HepG2 (cell line): Measurements from ENCODE around the gene ABCA4. TPM values are rescaled to one million over a fixed set of nuclear protein-coding genes. Genes with fewer than 3 reads are reported as not detected.

Experiments used
- ARID3A ChIP-seq: IDR thresholded peaks from 2 replicates; pipeline ENCODE4 v1.6.1; 2012; ENCODE audit warnings: low read depth, low read length, improper control_type of control experiment
- ARNTL ChIP-seq: sonication (generic); formaldehyde crosslinking; IDR thresholded peaks from 2 replicates; pipeline ENCODE4 v1.4.0; 2020; ENCODE audit warnings: mild to moderate bottlenecking, missing genetic modification reagents
- ELF1 ChIP-seq: sonication (generic); formaldehyde crosslinking; IDR thresholded peaks from 2 replicates; pipeline ENCODE4 v1.4.0; 2020; ENCODE audit warnings: missing genetic modification reagents
- MYNN ChIP-seq: sonication (generic); formaldehyde crosslinking; IDR thresholded peaks from 2 replicates; pipeline ENCODE4 v1.4.0; 2020; ENCODE audit warnings: mild to moderate bottlenecking, low read depth, missing genetic modification reagents
- NFYC ChIP-seq: IDR thresholded peaks from 2 replicates; pipeline ENCODE4 v1.6.1; 2016; ENCODE audit warnings: missing genetic modification reagents, missing compliant biosample characterization
- NR3C1 ChIP-seq: sonication (generic); formaldehyde crosslinking; IDR thresholded peaks from 2 replicates; pipeline ENCODE4 v1.4.0; 2020; ENCODE audit warnings: missing genetic modification reagents
- SIN3A ChIP-seq: IDR thresholded peaks from 2 replicates; pipeline ENCODE4 v1.6.1; 2011; ENCODE audit warnings: low read depth, mild to moderate bottlenecking, control low read depth, low read length, borderline replicate concordance
- SKI ChIP-seq: fragments of 450-650 bp; IDR thresholded peaks from one replicate; pipeline ENCODE4 v1.6.1; 2018; ENCODE audit warnings: mild to moderate bottlenecking; ENCODE audit not compliant: partially characterized antibody
- TIGD3 ChIP-seq: sonication (generic); formaldehyde crosslinking; IDR thresholded peaks from 2 replicates; pipeline ENCODE4 v1.5.1; 2020; ENCODE audit warnings: mild to moderate bottlenecking, missing genetic modification reagents, borderline replicate concordance
- U2AF2 ChIP-seq: fragments of 200-400 bp; formaldehyde crosslinking; IDR thresholded peaks from 2 replicates; pipeline ENCODE4 v1.6.1; 2017; ENCODE audit warnings: low read depth, mild to moderate bottlenecking, low read length
- ZNF205 ChIP-seq: IDR thresholded peaks from 2 replicates; pipeline ENCODE4 v1.6.1; 2018; ENCODE audit warnings: missing biosample characterization, missing genetic modification reagents
- ZNF24 ChIP-seq: fragments of 450-650 bp; IDR thresholded peaks from 2 replicates; pipeline ENCODE4 v1.6.1; 2017; ENCODE audit warnings: antibody characterized with exemption, mild to moderate bottlenecking
- ZNF317 ChIP-seq: sonication (generic); formaldehyde crosslinking; IDR thresholded peaks from 2 replicates; pipeline ENCODE4 v1.5.0; 2020; ENCODE audit warnings: mild to moderate bottlenecking, missing genetic modification reagents
- ZNF614 ChIP-seq: IDR thresholded peaks from 2 replicates; pipeline ENCODE4 v1.6.1; 2018; ENCODE audit warnings: missing biosample characterization, missing genetic modification reagents, inconsistent platforms, borderline replicate concordance
- polyA plus RNA-seq, 8 experiments: library from polyadenylated mRNA; depleted of rRNA in 3 of 8; stranded (reverse) in 7 of 8; unstranded in 1 of 8; fragments of >200 nt; fragmentation: Illumina TruSeq in 4 of 8; extraction: Trizol in 4 of 8; gene quantifications; 2 replicates each; pipeline versions ENCODE4 v1.2.1 to v1.2.3, GENCODE V29; 2011 to 2016; ENCODE audit warnings: low read depth in 4 of 8, missing spikeins in 1 of 8, mixed read lengths in 1 of 8; ENCODE audit not compliant: insufficient read depth in 1 of 8
- total RNA-seq, 5 experiments: library from RNA; depleted of rRNA; stranded (reverse); fragments of >200 nt; fragmentation: Illumina TruSeq; extraction: Trizol; gene quantifications; 2 replicates each; pipeline ENCODE4 v1.2.3, GENCODE V29; 2016; ENCODE audit warnings: low read depth in 1 of 5
- TF ChIP-seq, protein P1 (sequence below): sonication (generic); formaldehyde crosslinking; IDR thresholded peaks from 2 replicates; pipeline ENCODE4 v1.5.0; 2020; ENCODE audit warnings: mild to moderate bottlenecking, missing genetic modification reagents, borderline replicate concordance
- TF ChIP-seq, protein P2 (sequence below): sonication (generic); formaldehyde crosslinking; IDR thresholded peaks from 2 replicates; pipeline ENCODE4 v1.5.1; 2020; ENCODE audit warnings: mild to moderate bottlenecking, missing genetic modification reagents, moderate library complexity

Gene ABCA4
- total and polyA plus RNA-seq, 2 of the 13 experiments (the other 11 are each of a cell fraction or from before 2014, with no cell fraction given), result 0.24 to 0.67 TPM

DNA sequence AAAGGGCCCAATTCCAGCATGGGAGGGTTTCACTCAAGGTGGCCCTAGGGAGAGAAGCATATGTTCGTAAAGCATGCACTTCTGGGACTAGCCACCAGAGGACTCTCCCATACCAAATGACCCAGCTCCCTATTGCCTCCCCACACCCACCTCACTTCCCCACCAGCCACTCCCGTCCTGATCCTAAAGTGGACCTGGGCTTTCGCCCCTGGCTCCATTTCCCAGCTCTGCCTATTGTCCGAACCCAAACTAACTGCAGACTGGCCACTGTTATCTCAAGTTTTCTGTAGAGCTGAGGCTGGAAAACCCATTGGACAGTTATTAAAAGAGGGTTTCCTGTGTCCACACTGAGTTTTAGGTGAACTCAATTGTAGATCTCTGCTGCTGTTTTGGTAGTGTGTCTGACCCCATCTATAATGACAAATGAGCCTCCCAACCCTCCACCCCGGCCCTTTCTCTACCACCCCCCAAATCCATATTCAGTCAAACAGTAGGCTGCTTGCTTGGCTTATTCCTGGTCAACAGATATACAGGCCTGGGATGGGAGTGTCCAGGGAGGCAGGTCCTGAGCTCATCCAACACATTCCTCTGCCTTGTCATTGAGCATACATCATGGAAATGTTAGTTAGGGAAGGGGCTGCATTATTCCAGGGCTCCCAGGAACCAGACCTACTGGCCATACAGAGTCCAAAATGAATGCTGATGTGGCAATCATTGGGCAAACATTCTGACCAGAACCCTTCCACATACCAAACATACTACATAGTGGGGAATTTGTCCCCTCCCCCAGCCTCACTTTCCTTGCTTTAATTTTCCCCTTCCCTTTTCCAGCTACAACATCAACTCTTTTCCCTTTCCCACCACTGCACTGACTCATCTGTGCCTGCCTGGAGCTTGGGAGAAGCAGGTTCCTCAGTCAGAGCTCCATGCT lies 59.2 kb downstream of the ABCA4 start (continued):
- TF ChIP-seq ELF1, result 0 out of 2 replicates have a peak, but pooled peaks have one; percentile 46
- TF ChIP-seq SIN3A, result no peak
- TF ChIP-seq ZNF317 (CRISPR knock-in tag), result no peak
- TF ChIP-seq NFYC, result no peak
- TF ChIP-seq, protein P1, sequence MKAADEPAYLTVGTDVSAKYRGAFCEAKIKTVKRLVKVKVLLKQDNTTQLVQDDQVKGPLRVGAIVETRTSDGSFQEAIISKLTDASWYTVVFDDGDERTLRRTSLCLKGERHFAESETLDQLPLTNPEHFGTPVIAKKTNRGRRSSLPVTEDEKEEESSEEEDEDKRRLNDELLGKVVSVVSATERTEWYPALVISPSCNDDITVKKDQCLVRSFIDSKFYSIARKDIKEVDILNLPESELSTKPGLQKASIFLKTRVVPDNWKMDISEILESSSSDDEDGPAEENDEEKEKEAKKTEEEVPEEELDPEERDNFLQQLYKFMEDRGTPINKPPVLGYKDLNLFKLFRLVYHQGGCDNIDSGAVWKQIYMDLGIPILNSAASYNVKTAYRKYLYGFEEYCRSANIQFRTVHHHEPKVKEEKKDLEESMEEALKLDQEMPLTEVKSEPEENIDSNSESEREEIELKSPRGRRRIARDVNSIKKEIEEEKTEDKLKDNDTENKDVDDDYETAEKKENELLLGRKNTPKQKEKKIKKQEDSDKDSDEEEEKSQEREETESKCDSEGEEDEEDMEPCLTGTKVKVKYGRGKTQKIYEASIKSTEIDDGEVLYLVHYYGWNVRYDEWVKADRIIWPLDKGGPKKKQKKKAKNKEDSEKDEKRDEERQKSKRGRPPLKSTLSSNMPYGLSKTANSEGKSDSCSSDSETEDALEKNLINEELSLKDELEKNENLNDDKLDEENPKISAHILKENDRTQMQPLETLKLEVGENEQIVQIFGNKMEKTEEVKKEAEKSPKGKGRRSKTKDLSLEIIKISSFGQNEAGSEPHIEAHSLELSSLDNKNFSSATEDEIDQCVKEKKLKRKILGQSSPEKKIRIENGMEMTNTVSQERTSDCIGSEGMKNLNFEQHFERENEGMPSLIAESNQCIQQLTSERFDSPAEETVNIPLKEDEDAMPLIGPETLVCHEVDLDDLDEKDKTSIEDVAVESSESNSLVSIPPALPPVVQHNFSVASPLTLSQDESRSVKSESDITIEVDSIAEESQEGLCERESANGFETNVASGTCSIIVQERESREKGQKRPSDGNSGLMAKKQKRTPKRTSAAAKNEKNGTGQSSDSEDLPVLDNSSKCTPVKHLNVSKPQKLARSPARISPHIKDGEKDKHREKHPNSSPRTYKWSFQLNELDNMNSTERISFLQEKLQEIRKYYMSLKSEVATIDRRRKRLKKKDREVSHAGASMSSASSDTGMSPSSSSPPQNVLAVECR (CRISPR knock-in tag), result no peak
- TF ChIP-seq ZNF614, result no peak
- TF ChIP-seq SKI, result no peak
- no peak for TF ChIP-seq ZNF205 (CRISPR knock-in tag)
- 0 out of 2 replicates have a peak, but pooled peaks have one; percentile 30 for TF ChIP-seq ARID3A
- no peak for TF ChIP-seq MYNN (CRISPR knock-in tag)
- TF ChIP-seq, protein P2, sequence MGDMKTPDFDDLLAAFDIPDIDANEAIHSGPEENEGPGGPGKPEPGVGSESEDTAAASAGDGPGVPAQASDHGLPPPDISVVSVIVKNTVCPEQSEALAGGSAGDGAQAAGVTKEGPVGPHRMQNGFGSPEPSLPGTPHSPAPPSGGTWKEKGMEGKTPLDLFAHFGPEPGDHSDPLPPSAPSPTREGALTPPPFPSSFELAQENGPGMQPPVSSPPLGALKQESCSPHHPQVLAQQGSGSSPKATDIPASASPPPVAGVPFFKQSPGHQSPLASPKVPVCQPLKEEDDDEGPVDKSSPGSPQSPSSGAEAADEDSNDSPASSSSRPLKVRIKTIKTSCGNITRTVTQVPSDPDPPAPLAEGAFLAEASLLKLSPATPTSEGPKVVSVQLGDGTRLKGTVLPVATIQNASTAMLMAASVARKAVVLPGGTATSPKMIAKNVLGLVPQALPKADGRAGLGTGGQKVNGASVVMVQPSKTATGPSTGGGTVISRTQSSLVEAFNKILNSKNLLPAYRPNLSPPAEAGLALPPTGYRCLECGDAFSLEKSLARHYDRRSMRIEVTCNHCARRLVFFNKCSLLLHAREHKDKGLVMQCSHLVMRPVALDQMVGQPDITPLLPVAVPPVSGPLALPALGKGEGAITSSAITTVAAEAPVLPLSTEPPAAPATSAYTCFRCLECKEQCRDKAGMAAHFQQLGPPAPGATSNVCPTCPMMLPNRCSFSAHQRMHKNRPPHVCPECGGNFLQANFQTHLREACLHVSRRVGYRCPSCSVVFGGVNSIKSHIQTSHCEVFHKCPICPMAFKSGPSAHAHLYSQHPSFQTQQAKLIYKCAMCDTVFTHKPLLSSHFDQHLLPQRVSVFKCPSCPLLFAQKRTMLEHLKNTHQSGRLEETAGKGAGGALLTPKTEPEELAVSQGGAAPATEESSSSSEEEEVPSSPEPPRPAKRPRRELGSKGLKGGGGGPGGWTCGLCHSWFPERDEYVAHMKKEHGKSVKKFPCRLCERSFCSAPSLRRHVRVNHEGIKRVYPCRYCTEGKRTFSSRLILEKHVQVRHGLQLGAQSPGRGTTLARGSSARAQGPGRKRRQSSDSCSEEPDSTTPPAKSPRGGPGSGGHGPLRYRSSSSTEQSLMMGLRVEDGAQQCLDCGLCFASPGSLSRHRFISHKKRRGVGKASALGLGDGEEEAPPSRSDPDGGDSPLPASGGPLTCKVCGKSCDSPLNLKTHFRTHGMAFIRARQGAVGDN (CRISPR knock-in tag), result peak; percentile 6; the same call in 1 of the 2 replicates
- no peak for TF ChIP-seq TIGD3 (CRISPR knock-in tag)
- no peak for TF ChIP-seq ARNTL
- no peak for TF ChIP-seq ZNF24
- TF ChIP-seq U2AF2, result no peak
- no peak for TF ChIP-seq NR3C1 (CRISPR knock-in tag)
